GM23248 (cell line): Measurements from ENCODE around the gene NHSL2. TPM values are rescaled to one million over a fixed set of nuclear protein-coding genes. Genes with fewer than 3 reads are reported as not detected.

ENCODE experiments used
- DNase-seq: peaks from one replicate; pipeline ENCODE4 v3.0.0-alpha.2; 2015
- H2AFZ ChIP-seq: fragments of 200-600 bp; sonication (generic); 2 replicates; pipeline ENCODE4 v1.6.1; 2016; ENCODE audit warnings: antibody characterized with exemption
- H3F3A ChIP-seq: fragments of 200-600 bp; sonication (generic); 2 replicates; pipeline ENCODE4 v1.6.1; 2016; ENCODE audit warnings: mild to moderate bottlenecking, antibody characterized with exemption, mixed run types; ENCODE audit not compliant: insufficient read depth
- H3K27ac ChIP-seq: fragments of 200-600 bp; sonication (generic); 2 replicates; pipeline ENCODE4 v1.5.1; 2016; ENCODE audit warnings: mild to moderate bottlenecking
- H3K27me3 ChIP-seq: fragments of 200-600 bp; sonication (generic); replicated peaks from 2 replicates; pipeline ENCODE4 v1.6.1; 2016; ENCODE audit warnings: mild to moderate bottlenecking; ENCODE audit not compliant: insufficient read depth
- H3K36me3 ChIP-seq: fragments of 200-600 bp; sonication (generic); 2 replicates; pipeline ENCODE4 v1.6.1; 2016; ENCODE audit warnings: low read depth, mild to moderate bottlenecking
- H3K4me1 ChIP-seq: fragments of 200-600 bp; sonication (generic); 2 replicates; pipeline ENCODE4 v1.6.1; 2016; ENCODE audit warnings: mild to moderate bottlenecking; ENCODE audit not compliant: insufficient read depth
- H3K4me2 ChIP-seq: fragments of 200-600 bp; sonication (generic); one replicate; pipeline ENCODE4 v1.6.1; 2016; ENCODE audit warnings: mild to moderate bottlenecking; ENCODE audit not compliant: unreplicated experiment
- H3K4me3 ChIP-seq: fragments of 200-600 bp; sonication (generic); 2 replicates; pipeline ENCODE4 v1.5.1; 2016; ENCODE audit warnings: mild to moderate bottlenecking
- H3K79me2 ChIP-seq: fragments of 200-600 bp; sonication (generic); 2 replicates; pipeline ENCODE4 v1.6.1; 2016; ENCODE audit warnings: mild to moderate bottlenecking; ENCODE audit not compliant: insufficient read depth
- H3K9ac ChIP-seq: fragments of 200-600 bp; sonication (generic); 2 replicates; pipeline ENCODE4 v1.6.1; 2016; ENCODE audit warnings: mild to moderate bottlenecking
- H3K9me2 ChIP-seq: fragments of 200-600 bp; sonication (generic); 2 replicates; pipeline ENCODE4 v1.6.1; 2016; ENCODE audit warnings: mixed run types, mild to moderate bottlenecking, moderate library complexity; ENCODE audit not compliant: insufficient read depth
- H3K9me3 ChIP-seq: fragments of 200-600 bp; sonication (generic); one replicate; pipeline ENCODE4 v1.6.1; 2017; ENCODE audit warnings: low read depth
- H4K20me1 ChIP-seq: fragments of 200-600 bp; sonication (generic); 2 replicates; pipeline ENCODE4 v1.6.0; 2016; ENCODE audit not compliant: insufficient read depth
- EZH2 ChIP-seq: fragments of 200-600 bp; sonication (generic); IDR thresholded peaks from 2 replicates; pipeline ENCODE4 v1.6.1; 2018; ENCODE audit warnings: antibody characterized with exemption, mild to moderate bottlenecking; ENCODE audit not compliant: insufficient read depth, poor library complexity, severe bottlenecking
- EZH2phosphoT487 ChIP-seq: fragments of 200-600 bp; sonication (generic); IDR thresholded peaks from 2 replicates; pipeline ENCODE4 v1.6.1; 2018; ENCODE audit warnings: antibody characterized with exemption, moderate library complexity, mild to moderate bottlenecking, low read depth; ENCODE audit not compliant: insufficient read depth
- WGBS, 2 experiments: methylation state at CpG; one replicate each; pipeline ENCODE4 v1.1.6; 2015 to 2017; ENCODE audit warnings: low lambda C conversion rate in 2 of 2, low coverage in 1 of 2; ENCODE audit errors: missing lambda C conversion rate in 2 of 2; 5-methylcytosine and 5-hydroxymethylcytosine counted together
- in situ Hi-C: fragments of 300-500 bp; cut with MboI; formaldehyde crosslinking; loops from 2 replicates; pipeline ENCODE4 v1.15.0; 2020
- polyA plus RNA-seq: library from polyadenylated mRNA; unstranded; fragments of >200 nt; fragmentation: Nextera tagmentation; extraction: Ambion mirVana; gene quantifications from 2 replicates; pipeline ENCODE4 v1.2.1, GENCODE V29; 2016
- total RNA-seq: library from RNA; depleted of rRNA; stranded (reverse); fragments of >200 nt; shearing (Covaris generic); gene quantifications from 2 replicates; pipeline ENCODE4 v1.2.3, GENCODE V29; 2014

The NHSL2 gene
- total and polyA plus RNA-seq, 2 experiments from 2014 or later = 3.2 to 6.5 TPM

DNA sequence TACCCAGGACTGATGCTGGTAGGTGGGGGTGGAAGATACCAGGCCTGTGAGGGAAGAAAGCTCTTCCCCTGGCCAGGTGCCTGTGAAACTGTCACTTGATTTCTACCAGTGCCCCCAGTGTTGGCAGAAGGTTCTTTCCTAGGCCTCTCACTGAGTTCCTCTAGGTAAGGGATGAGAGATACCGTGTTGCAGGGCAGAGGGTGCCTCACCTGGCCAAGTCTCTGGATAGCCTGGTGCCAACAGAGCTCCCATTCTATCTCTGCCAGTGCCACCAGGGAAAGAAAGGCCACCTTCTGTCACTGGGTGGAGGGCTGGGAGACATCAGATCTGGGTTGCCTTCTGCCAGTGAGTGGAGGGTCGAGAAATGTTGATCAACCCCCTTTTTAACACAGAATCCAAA, 127.0 kb downstream of the NHSL2 start:
- Histone ChIP-seq H3K36me3 (no peaks in the 10 kb centered on the region), H3K9ac (no peak overlapping the region), H3K79me2 (peaks cover 14% of the 10 kb centered on the region; the same call in 1 of the 2 replicates), H3F3A (no peaks in the 10 kb centered on the region), H4K20me1 (no peaks in the 10 kb centered on the region), H3K4me3 (no peak overlapping the region), H3K9me3 (no peaks in the 10 kb centered on the region), H3K27me3 (no peaks in the 10 kb centered on the region), H3K27ac (no peak overlapping the region), H2AFZ (no peak overlapping the region), H3K4me2 (no peak overlapping the region), H3K4me1 (peaks cover 11% of the 10 kb centered on the region), H3K9me2 (no peaks in the 10 kb centered on the region)
- TF ChIP-seq EZH2 = no peak
- TF ChIP-seq EZH2phosphoT487 = no peak
- WGBS, 2 experiments = 100% methylated on average over 2 of the region's 2 CpGs; no CpG with 5 or more reads in 1 of the 2 experiments
- in situ Hi-C loops = no loop called here
- no peak for DNase-seq

DNA sequence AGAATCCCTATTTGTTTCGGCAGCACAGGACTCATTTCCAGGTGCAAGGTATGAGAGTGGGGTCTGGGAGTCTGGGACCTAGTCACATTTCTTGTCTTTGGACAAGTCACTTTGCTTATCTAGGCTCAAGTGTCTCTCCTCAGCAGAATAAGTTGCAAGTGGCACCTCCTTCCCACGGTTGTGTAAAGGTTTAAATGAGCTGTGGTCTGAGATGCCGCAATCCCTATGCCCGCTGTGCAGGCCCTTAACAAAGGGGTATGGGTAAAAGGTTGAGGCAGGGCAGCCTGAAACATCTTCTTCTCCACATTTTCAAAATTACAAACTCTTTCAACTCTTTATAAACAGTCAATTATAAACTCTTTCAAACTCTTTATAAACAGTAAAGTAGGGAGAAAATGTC, 127.4 kb downstream of the NHSL2 start:
- no peaks in the 10 kb centered on the region for H3K9me2 ChIP-seq
- no peaks in the 10 kb centered on the region for H4K20me1 ChIP-seq
- in situ Hi-C loops = no loop called here
- H3K4me2 ChIP-seq = no peak overlapping the region
- H2AFZ ChIP-seq = no peak overlapping the region
- peaks cover 14% of the 10 kb centered on the region; the same call in 1 of the 2 replicates for H3K79me2 ChIP-seq
- H3K4me3 ChIP-seq = no peak overlapping the region
- no peak overlapping the region for H3K9ac ChIP-seq
- H3K36me3 ChIP-seq = no peaks in the 10 kb centered on the region
- no peaks in the 10 kb centered on the region for H3K9me3 ChIP-seq
- no peak overlapping the region for H3K27ac ChIP-seq
- H3K27me3 ChIP-seq = no peaks in the 10 kb centered on the region
- no peak for TF ChIP-seq EZH2
- TF ChIP-seq EZH2phosphoT487 = no peak
- H3F3A ChIP-seq = no peaks in the 10 kb centered on the region
- peaks cover 11% of the 10 kb centered on the region for H3K4me1 ChIP-seq
- WGBS, 2 experiments = 96 to 100% methylated on average over 4 of the region's 4 CpGs
- DNase-seq = no peak

DNA sequence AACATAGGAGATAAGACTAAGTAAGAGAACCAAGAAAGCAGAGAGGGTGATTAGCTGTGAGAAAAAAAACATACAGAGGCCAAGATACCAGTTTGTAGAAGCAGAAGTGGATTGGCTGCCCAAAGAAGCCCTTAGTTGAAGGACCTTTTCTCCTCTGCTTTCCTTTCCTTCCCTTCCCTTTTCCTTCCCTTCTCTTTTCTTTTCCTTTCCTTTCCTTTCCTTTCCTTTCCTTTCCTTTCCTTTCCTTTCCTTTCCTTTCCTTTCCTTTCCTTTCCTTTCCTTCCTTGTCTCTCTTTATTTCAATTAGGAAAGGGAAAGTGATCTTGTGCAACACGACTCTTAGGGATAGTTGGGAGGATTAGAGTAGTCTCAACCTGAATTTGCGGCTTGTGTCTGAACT, 128.2 kb downstream of the NHSL2 start:
- no peak for TF ChIP-seq EZH2
- TF ChIP-seq EZH2phosphoT487 = no peak
- Histone ChIP-seq H2AFZ (no peak overlapping the region), H3K9ac (no peak overlapping the region), H3K9me3 (no peaks in the 10 kb centered on the region), H3K27ac (no peak overlapping the region), H3K27me3 (no peaks in the 10 kb centered on the region), H3F3A (no peaks in the 10 kb centered on the region), H3K4me3 (no peak overlapping the region), H3K79me2 (peaks cover 14% of the 10 kb centered on the region; the same call in 1 of the 2 replicates), H3K36me3 (no peaks in the 10 kb centered on the region), H4K20me1 (no peaks in the 10 kb centered on the region), H3K4me1 (peaks cover 11% of the 10 kb centered on the region), H3K4me2 (no peak overlapping the region), H3K9me2 (no peaks in the 10 kb centered on the region)
- 88 to 96% methylated on average over 2 of the region's 2 CpGs for WGBS, 2 experiments
- in situ Hi-C loops = no loop called here
- no peak for DNase-seq

DNA sequence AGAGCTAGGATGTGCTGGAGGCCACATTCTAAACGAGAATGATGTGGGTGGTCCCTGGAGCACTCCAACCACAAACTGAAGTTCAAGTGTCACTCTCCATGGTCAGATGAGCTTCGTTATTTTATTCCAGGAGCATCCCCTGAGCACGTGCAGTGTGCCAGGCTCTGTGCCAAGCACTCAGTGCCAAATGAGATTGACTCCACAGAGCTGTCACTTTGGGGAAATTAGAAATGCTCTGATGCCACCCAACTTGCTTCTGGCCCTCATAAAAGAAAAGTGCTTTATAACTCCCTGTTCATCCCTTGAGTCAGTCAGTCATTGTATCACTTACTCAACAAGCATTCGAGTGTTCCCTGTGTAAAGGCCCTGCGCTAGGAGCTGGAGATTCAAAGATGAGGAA, 129.9 kb downstream of the NHSL2 start:
- Histone ChIP-seq H3K27me3 (no peaks in the 10 kb centered on the region), H3F3A (no peaks in the 10 kb centered on the region), H4K20me1 (no peaks in the 10 kb centered on the region), H3K36me3 (no peaks in the 10 kb centered on the region), H2AFZ (no peak overlapping the region), H3K9ac (no peak overlapping the region), H3K27ac (no peak overlapping the region), H3K9me3 (no peaks in the 10 kb centered on the region), H3K9me2 (no peaks in the 10 kb centered on the region), H3K4me2 (no peak overlapping the region), H3K79me2 (peaks cover 11% of the 10 kb centered on the region; the same call in 1 of the 2 replicates), H3K4me1 (peaks cover 11% of the 10 kb centered on the region), H3K4me3 (no peak overlapping the region)
- in situ Hi-C loops = no loop called here
- 55 to 58% methylated on average over 5 of the region's 5 CpGs for WGBS, 2 experiments
- DNase-seq = no peak
- TF ChIP-seq EZH2phosphoT487 (no peak), EZH2 (no peak)

DNA sequence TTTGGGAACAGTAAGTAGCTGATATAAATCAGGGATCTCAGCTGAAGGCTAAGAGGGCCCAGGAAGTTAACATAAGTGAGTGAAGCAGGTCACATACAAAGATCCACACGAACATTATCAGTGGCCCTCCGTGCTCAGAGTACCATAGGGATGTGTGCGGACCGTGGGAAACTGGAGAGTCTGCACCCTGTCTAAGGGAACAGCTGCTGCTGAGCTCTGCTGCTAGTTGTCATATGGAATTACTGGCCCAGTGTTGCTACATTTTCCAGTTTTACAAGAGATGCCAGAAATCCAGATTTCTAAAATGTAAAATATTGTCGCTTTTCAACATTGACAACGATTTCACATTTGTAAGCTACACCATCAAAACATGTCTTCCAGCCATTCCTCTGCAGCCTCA, 130.5 kb downstream of the NHSL2 start:
- in situ Hi-C loops = no loop called here
- no peaks in the 10 kb centered on the region for H3K36me3 ChIP-seq
- no peak overlapping the region for H3K27ac ChIP-seq
- no peak overlapping the region for H3K4me2 ChIP-seq
- H4K20me1 ChIP-seq = no peaks in the 10 kb centered on the region
- H3K79me2 ChIP-seq = 0 out of 2 replicates have a peak, but pooled peaks cover 4% of the 10 kb centered on the region
- H3K4me3 ChIP-seq = no peak overlapping the region
- no peak for DNase-seq
- no peak overlapping the region for H2AFZ ChIP-seq
- H3K4me1 ChIP-seq = peaks cover 11% of the 10 kb centered on the region
- H3K9me2 ChIP-seq = no peaks in the 10 kb centered on the region
- TF ChIP-seq EZH2phosphoT487 (no peak), EZH2 (no peak)
- no peaks in the 10 kb centered on the region for H3K9me3 ChIP-seq
- 54 to 66% methylated on average over 4 to 6 of the region's 6 CpGs for WGBS, 2 experiments
- H3F3A ChIP-seq = no peaks in the 10 kb centered on the region
- H3K9ac ChIP-seq = no peak overlapping the region
- H3K27me3 ChIP-seq = no peaks in the 10 kb centered on the region
